ENCODE data around the gene SNRK.

The SNRK gene

DNA sequence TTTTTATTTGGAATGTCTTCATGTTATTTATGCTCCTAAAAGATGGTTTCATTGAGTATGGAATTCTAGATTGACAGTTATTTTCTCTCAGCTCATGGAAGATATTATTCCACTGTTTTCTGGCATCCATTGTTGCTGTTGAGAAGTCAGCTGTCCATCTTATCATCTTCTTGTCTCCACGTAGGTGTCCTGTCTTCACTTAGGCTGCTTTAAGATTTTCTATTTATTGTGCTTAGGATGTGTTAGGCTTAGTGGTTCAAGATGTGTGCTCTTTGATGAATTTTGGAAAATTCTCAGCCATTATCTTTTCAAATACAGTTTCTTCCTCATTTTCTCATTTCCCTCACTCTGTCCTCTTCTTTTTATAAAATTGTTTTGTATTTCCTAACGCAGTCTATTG lies 52.0 kb downstream of the SNRK start:
- peaks cover 71% of the 10 kb centered on the region for H3K36me3 ChIP-seq
- H3K9me3 ChIP-seq = no peaks in the 10 kb centered on the region
- TF ChIP-seq, protein P1, sequence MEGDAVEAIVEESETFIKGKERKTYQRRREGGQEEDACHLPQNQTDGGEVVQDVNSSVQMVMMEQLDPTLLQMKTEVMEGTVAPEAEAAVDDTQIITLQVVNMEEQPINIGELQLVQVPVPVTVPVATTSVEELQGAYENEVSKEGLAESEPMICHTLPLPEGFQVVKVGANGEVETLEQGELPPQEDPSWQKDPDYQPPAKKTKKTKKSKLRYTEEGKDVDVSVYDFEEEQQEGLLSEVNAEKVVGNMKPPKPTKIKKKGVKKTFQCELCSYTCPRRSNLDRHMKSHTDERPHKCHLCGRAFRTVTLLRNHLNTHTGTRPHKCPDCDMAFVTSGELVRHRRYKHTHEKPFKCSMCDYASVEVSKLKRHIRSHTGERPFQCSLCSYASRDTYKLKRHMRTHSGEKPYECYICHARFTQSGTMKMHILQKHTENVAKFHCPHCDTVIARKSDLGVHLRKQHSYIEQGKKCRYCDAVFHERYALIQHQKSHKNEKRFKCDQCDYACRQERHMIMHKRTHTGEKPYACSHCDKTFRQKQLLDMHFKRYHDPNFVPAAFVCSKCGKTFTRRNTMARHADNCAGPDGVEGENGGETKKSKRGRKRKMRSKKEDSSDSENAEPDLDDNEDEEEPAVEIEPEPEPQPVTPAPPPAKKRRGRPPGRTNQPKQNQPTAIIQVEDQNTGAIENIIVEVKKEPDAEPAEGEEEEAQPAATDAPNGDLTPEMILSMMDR (IDR thresholded peaks at IDR 0.05) = no peak
- H3K27me3 ChIP-seq = no peaks in the 10 kb centered on the region
- no peak overlapping the region for H3K4me3 ChIP-seq (ENCODE audit: low read depth in 1 of 2, low read length in 1 of 2)
- peak overlapping the region; percentile 23 for H3K27ac ChIP-seq
- H3K4me1 ChIP-seq (ENCODE audit: control insufficient read depth in 1 of 2, insufficient read depth in 1 of 2, low read depth in 1 of 2, low read length in 1 of 2) = no peaks in the 10 kb centered on the region

DNA sequence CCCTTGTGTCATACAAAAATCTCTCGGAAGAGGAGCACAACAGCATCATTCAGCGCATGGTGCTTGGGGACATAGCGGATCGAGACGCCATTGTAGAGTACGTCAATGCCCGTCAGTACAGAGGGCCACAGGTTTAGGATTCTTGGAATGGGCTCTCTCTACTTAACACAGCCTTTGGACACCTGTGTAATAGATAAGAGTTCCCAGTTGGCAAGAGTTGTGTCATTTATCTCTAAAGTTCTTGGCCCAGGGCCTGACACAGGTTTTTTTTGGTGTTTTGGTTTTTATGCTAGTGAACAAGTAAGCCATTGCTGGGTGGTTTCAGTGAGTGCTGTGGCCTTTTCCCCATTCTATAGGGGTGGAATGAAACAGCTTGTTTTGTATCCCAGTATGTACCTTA lies 54.1 kb downstream of the SNRK start:
- TF ChIP-seq, protein P1 (IDR thresholded peaks at IDR 0.05) = no peak
- Histone ChIP-seq H3K4me3 (ENCODE audit: low read depth in 1 of 2, low read length in 1 of 2) (no peak overlapping the region), H3K27me3 (no peaks in the 10 kb centered on the region), H3K9me3 (peaks cover 5% of the 10 kb centered on the region), H3K36me3 (peaks cover 83% of the 10 kb centered on the region), H3K4me1 (ENCODE audit: control insufficient read depth in 1 of 2, insufficient read depth in 1 of 2, low read depth in 1 of 2, low read length in 1 of 2) (no peaks in the 10 kb centered on the region), H3K27ac (peak overlapping the region; percentile 54)

DNA sequence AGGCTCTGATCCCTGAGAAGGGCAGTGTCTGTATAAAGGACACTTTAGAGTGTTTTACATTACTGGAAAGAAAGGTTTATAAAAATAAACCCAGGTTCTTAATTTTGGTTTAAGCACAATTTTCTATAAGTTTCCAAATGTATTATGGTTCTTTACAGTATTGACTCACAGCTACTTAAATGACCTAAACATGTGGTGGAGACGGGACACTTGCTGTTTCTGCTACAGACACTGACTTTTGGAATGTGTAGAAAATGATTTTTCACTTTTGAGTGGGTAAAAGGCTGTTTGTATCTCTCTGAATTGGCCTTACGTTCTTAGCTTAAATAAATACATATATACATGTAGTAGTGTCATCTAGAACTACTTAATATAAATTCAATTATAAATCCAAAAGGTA lies 55.4 kb downstream of the SNRK start:
- TF ChIP-seq, protein P1 (IDR thresholded peaks at IDR 0.05) = no peak
- Histone ChIP-seq H3K4me1 (ENCODE audit: control insufficient read depth in 1 of 2, insufficient read depth in 1 of 2, low read depth in 1 of 2, low read length in 1 of 2) (no peaks in the 10 kb centered on the region), H3K27me3 (no peaks in the 10 kb centered on the region), H3K36me3 (peaks cover 95% of the 10 kb centered on the region), H3K9me3 (peaks cover 5% of the 10 kb centered on the region), H3K27ac (peak overlapping the region; percentile 32), H3K4me3 (ENCODE audit: low read depth in 1 of 2, low read length in 1 of 2) (no peak overlapping the region)

DNA sequence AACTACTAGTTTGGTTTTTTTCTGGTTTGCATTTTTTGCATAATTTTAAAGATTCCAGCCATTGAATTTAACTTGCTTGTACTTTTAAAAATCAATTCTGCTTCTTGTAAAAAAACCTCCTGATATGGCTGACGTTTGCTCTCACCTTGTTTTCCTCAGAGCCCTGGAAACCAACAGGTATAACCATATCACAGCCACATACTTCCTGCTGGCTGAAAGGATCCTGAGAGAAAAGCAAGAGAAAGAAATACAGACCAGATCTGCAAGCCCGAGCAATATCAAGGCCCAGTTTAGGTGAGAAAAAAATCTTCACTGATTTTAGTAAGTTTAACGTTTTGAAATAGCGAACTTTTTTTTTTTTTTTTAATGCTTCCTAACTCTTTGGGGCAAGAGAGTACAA lies 56.8 kb downstream of the SNRK start:
- peaks cover 95% of the 10 kb centered on the region for H3K36me3 ChIP-seq
- no peaks in the 10 kb centered on the region for H3K27me3 ChIP-seq
- H3K27ac ChIP-seq = no peak overlapping the region
- no peaks in the 10 kb centered on the region for H3K4me1 ChIP-seq (ENCODE audit: control insufficient read depth in 1 of 2, insufficient read depth in 1 of 2, low read depth in 1 of 2, low read length in 1 of 2)
- TF ChIP-seq, protein P1 (IDR thresholded peaks at IDR 0.05) = no peak
- H3K9me3 ChIP-seq = peaks cover 5% of the 10 kb centered on the region
- no peak overlapping the region for H3K4me3 ChIP-seq (ENCODE audit: low read depth in 1 of 2, low read length in 1 of 2)

DNA sequence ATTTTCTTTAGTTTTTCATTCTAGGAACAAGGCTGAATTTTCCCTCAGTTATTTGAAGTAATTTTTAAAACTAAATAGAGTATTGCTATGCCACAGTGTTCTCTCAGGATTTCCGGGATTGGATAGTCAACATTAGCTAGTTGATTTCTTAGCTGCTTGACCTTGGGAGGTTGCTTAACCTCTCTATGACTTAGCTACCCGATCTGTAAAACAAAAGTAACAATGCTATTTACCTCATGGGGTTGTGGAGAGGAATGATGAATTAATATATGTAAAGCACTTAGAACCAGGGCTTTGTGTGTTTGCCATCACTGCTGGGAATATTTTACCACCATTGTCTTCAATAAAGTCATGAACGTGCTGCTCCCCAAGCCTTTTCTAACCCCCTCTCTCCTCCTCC lies 57.5 kb downstream of the SNRK start:
- Histone ChIP-seq H3K36me3 (peaks cover 97% of the 10 kb centered on the region), H3K4me1 (ENCODE audit: control insufficient read depth in 1 of 2, insufficient read depth in 1 of 2, low read depth in 1 of 2, low read length in 1 of 2) (no peaks in the 10 kb centered on the region), H3K9me3 (peaks cover 5% of the 10 kb centered on the region), H3K4me3 (ENCODE audit: low read depth in 1 of 2, low read length in 1 of 2) (no peak overlapping the region), H3K27ac (peak overlapping the region; percentile 26), H3K27me3 (no peaks in the 10 kb centered on the region)
- TF ChIP-seq, protein P1 (IDR thresholded peaks at IDR 0.05) = no peak

DNA sequence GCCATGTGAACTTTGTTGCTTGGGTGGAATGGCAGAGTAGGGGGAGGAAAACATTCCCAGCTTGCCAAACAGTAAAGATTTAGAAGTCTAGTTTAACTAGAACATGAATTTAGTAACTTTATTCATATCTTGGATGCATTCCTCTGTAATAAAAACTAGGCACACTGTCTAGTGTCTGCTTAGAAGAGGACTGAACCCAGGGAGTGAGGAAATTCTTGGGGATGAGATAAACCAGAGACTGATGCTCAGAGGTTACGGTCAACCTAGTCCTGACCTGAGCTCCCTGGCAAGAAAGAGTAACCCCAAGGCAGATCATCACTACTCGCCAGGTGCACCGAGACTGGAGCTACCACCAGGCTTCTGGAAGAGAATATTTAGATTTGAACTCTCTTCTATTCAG lies 58.2 kb downstream of the SNRK start:
- Histone ChIP-seq H3K27me3 (no peaks in the 10 kb centered on the region), H3K9me3 (peaks cover 5% of the 10 kb centered on the region), H3K36me3 (peaks cover 97% of the 10 kb centered on the region), H3K4me3 (ENCODE audit: low read depth in 1 of 2, low read length in 1 of 2) (no peak overlapping the region), H3K27ac (peak overlapping the region; percentile 61), H3K4me1 (ENCODE audit: control insufficient read depth in 1 of 2, insufficient read depth in 1 of 2, low read depth in 1 of 2, low read length in 1 of 2) (no peaks in the 10 kb centered on the region)
- TF ChIP-seq, protein P1 (IDR thresholded peaks at IDR 0.05) = no peak

Measured in neutrophil (primary cell).